ENCODE data around the gene C1QTNF5. TPM values are rescaled to one million over a fixed set of nuclear protein-coding genes. Genes with fewer than 3 reads are reported as not detected.

Gene C1QTNF5
- total RNA-seq, 2 experiments from 2014 or later, result not detected

GRCh38 chr11:119295178-119295577 is 45.5 kb downstream of the C1QTNF5 start:
- no peak for DNase-seq
- Mint-ChIP-seq H3K4me1 (ENCODE audit: low read depth) (no peaks in the 10 kb centered on the region), H3K27me3 (ENCODE audit: low read depth) (no peaks in the 10 kb centered on the region), H3K36me3 (ENCODE audit: low read depth) (peaks cover 47% of the 10 kb centered on the region), H3K27ac (no peak overlapping the region), H3K4me3 (no peak overlapping the region), H3K9me3 (ENCODE audit: insufficient read depth) (no peaks in the 10 kb centered on the region)
- POLR2A ChIA-PET, result no interaction called here
- CTCF ChIA-PET, result interaction anchor here (1.0 kb wide), 1 partner anchor 200 kb away, joined by 3 read pairs; a partner anchor contains a TSS
- ATAC-seq, result no peak

GRCh38 chr11:119293461-119293860 is 47.2 kb downstream of the C1QTNF5 start:
- DNase-seq (no peak), ATAC-seq (no peak)
- H3K27me3 Mint-ChIP-seq (ENCODE audit: low read depth), result no peaks in the 10 kb centered on the region
- H3K9me3 Mint-ChIP-seq (ENCODE audit: insufficient read depth), result no peaks in the 10 kb centered on the region
- ChIA-PET POLR2A (no interaction called here), CTCF (interaction anchor here (1.0 kb wide), 1 partner anchor 27 kb away, joined by 3 read pairs; no protein-coding TSS in a partner anchor)
- no peak overlapping the region for H3K4me3 Mint-ChIP-seq
- peaks cover 40% of the 10 kb centered on the region for H3K36me3 Mint-ChIP-seq (ENCODE audit: low read depth)
- no peaks in the 10 kb centered on the region for H3K4me1 Mint-ChIP-seq (ENCODE audit: low read depth)
- H3K27ac Mint-ChIP-seq, result no peak overlapping the region

- peaks cover 44% of the 10 kb centered on the region for H3K36me3 Mint-ChIP-seq (ENCODE audit: low read depth)
- no peak overlapping the region for H3K4me3 Mint-ChIP-seq
- no peaks in the 10 kb centered on the region for H3K4me1 Mint-ChIP-seq (ENCODE audit: low read depth)
- ATAC-seq (no peak), DNase-seq (no peak)
- H3K9me3 Mint-ChIP-seq (ENCODE audit: insufficient read depth), result no peaks in the 10 kb centered on the region
- no peaks in the 10 kb centered on the region for H3K27me3 Mint-ChIP-seq (ENCODE audit: low read depth)
- ChIA-PET POLR2A (interaction anchor here (1.8 kb wide), 1 partner anchor 85 kb away, joined by 4 read pairs; the partner anchor contains the start of gene CBL), CTCF (interaction anchor here (0.9 to 1.2 kb wide), 3 partner anchors 15 to 95 kb away, joined by 3 to 4 read pairs (median 3); no protein-coding TSS in a partner anchor)
- H3K27ac Mint-ChIP-seq, result no peak overlapping the region
These were observed 49.7 kb downstream of the C1QTNF5 start for GRCh38 chr11:119290894-119291497.

Small RNAs within 50 kb of the gene (microRNA-seq; reads per million reads assigned to microRNA genes)
- gene MIR6756, result not detected

Other genes starting within 250 kb of the C1QTNF5 start
- 10 to 100 TPM; 52.5 to 57.7 TPM for gene DPAGT1, start 239.0 kb downstream of the C1QTNF5 start, total RNA-seq
- gene C2CD2L, start 233.5 kb downstream of the C1QTNF5 start, total RNA-seq, result 10 to 100 TPM; 33.2 to 35.2 TPM
- gene HINFP, start 219.3 kb downstream of the C1QTNF5 start, total RNA-seq, result 10 to 100 TPM; 36.1 to 40.9 TPM
- under 1 TPM in 1 of 2 experiments, not detected in 1; 0.18 TPM for gene ABCG4, start 191.8 kb downstream of the C1QTNF5 start, total RNA-seq
- gene NLRX1, start 172.2 kb downstream of the C1QTNF5 start, total RNA-seq, result 10 to 100 TPM; 24.6 to 24.8 TPM
- gene NHERF4, start 155.4 kb downstream of the C1QTNF5 start, total RNA-seq, result under 1 TPM; 0.18 to 0.63 TPM
- 10 to 100 TPM; 43.6 to 43.7 TPM for gene CBL, start 134.5 kb downstream of the C1QTNF5 start, total RNA-seq
- 1 to 10 TPM; 2.9 to 4.4 TPM for gene MCAM, start 23.8 kb downstream of the C1QTNF5 start, total RNA-seq
- gene RNF26, start 6.4 kb downstream of the C1QTNF5 start, total RNA-seq, result 10 to 100 TPM; 40.5 to 41.8 TPM
- not detected for gene MFRP, start 5.8 kb upstream of the C1QTNF5 start, total RNA-seq
- under 1 TPM; 0.55 to 0.68 TPM for gene USP2, start 40.8 kb upstream of the C1QTNF5 start, total RNA-seq
- not detected for gene THY1, start 82.3 kb upstream of the C1QTNF5 start, total RNA-seq